GM19438 (cell line): ENCODE measurements around the gene ABHD16A.

Experiments
- ATAC-seq: cut with Tn5 transposase; IDR thresholded peaks from one replicate; pipeline ENCODE4 v1.9.1; 2021; ENCODE audit warnings: low read depth; ENCODE audit not compliant: unreplicated experiment

Gene ABHD16A

DNA sequence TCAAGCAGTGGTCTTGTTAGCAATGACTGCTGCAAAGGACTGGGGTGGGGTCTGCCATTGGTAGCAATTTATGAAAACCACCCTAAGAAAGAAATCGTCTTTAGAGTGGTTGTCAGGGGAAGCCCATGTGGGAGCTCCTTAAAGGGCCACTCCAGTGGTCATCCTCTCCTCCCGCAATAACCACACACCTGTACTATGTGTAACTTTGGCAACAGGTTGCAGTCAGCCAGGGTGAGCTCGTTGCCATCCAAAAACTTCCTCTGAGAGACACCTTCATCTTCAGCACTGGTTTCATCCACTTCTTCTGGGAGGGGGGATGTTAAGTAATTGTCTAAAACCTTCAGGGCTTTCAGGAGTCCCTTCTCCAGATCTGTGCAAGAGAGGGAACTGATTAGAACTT, 28.9 kb upstream of the ABHD16A start:
- ATAC-seq: no peak

DNA sequence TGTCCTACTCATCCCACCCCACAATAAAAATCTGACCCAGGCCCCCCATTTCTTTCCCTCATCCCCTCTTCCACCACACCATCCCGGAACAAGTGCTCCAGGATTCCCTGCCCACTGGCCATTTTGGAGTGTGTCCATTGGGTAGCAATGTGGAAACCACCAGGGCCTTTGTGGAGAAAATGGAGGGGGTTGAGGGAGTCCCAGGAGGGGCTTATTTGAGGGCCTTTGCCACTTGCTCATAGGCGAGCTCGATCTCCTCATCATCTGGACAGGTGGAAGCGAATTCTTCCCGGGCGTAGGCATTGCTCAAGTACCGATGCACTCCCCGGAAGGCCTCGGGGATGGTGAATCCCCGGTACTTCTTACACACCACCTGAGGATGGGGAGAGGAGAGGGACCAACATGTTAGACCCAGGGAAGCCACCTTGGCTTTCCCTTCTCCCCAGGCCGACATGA, 27.5 kb upstream of the ABHD16A start:
- no peak for ATAC-seq

DNA sequence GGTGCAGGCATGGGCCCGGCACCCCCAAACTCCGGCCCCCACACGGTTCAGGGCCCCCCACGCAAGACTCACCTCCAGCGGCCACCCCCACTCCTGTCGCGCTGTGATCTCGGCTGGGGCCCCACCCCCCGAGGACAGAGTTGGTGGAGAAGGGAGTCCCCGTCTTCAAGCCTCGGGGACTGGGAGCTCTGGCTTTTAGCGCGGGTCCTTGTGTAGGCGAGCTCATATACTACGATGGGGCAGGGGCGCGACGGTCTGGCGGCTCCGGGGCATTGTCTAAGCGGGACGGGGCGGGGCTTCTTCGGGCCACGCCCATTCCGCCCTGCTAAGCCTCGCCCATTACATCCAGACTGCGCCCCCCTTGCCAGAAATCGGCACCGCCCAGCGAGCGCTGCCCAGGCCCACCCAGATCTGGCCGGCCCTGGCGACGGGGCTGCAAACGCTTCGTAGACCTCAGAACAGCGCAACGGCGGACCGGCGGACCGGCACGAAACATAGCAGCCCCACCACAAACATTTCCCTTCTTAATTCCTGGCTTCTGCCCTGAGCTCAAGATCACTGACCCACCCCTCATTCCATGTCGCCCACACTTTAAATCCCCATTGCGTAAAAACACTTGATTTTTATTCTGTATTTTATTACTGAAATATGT, 27.0 kb upstream of the ABHD16A start:
- peak; percentile 33 for ATAC-seq

DNA sequence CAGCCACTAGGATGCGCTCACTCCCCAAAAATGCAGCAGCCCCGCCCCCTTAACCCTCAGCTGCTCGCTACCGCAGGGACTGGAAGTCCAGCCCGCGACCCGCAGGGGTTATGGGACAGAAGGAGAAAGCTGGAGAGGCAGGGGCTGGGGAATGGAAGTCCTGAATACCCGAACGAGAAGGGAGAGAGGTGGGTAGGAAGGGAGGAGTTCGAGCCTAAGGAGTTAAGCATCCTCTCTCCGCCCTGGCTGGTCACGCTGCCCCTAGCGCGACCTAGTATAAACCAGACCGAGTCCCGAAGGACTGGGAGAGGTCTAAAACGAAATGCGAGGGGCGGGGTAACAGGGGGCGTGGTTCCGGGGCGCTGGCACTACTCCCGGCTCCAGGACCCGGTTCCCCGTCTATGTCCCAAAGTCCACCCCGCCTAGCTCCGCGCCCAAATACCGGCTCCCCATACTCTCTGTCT, 26.4 kb upstream of the ABHD16A start:
- peak; percentile 48 for ATAC-seq

DNA sequence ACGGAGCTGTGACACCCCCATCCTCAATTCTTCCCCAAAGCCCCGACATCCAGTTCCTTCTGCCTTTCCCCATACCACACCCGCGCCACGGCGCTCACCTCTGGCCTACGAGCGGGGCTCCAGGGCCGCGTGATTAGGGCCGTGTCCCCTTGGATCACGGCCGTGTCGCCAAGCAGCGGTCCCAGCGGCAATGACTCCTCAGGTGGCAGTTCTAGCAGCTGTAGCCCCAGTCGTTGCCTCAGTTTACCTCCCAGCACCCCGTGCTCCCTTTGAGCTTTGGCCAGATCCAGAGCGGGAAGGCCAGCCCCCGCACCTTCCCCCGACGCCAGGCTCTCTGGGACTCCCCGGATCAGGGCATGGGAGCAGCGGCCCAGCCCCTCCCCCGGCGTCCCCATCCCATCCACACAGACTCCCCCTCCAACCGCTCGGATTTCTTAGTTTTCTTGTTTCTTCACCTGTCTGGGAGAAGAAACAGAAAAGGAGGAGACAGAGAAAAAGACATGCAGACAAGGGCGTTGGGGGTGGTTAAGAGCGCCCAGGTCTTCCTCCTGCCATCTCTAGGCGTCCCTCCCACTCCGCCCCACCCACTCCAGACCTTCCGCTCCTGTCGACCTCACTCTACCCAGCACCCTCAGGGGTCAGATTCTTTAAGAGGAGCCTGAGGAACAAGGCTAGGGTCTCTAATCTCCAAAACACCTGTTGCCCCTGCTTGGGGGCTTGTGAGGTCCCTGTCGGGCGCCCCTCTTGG, 25.8 kb upstream of the ABHD16A start, which contains the start of gene DDAH2:
Gene DDAH2, minus strand, starts transcription at position 533 of the 748 bp plus-strand sequence. Its CDS starts 138 bp downstream, at position 395.
- no peak for ATAC-seq

DNA sequence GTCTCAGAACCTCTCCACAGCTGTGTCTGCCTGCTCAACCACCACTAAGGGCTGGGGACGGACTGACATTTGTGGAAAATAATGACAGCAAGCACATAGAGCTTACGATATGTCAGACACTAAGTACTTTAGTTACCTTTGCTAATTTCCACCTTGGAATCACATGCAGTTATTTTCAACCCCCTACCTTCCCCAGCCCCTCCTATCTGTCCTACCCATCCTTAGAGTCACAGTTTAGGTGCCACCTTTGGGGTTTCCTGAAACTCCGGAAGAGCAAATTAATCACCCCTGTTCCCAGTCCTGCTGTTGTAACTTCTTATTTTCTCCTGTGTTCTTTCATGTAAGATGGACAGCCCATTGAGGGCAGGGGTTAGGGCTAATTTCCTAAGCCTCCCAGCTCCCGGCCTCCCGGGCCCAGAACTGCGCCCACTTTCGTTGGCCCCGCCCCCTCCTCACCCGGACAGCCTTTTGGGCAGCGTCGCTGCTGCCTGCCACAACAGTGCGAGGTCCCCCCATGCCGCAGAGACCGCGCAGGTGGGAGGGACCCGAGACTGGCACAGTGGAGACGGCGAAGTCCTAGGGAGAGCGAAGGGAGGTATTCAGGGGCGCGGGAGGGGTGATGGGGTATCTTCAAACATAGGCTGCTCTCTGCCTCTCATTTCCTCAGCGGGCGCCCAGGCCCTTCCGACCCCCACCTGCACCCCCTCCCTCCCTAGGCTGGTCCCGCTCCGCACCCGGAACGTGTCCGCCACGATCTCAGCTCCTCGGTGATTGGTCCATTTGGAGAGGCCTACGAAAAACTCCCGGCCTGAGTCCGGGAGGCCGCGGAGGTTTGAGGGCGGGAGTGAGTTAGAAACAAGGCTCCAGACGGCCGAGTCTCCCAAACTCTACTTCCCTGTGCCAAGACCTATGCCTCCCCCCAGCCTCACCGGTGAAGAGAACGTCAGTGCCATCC, 24.9 kb upstream of the ABHD16A start:
- ATAC-seq: no peak

DNA sequence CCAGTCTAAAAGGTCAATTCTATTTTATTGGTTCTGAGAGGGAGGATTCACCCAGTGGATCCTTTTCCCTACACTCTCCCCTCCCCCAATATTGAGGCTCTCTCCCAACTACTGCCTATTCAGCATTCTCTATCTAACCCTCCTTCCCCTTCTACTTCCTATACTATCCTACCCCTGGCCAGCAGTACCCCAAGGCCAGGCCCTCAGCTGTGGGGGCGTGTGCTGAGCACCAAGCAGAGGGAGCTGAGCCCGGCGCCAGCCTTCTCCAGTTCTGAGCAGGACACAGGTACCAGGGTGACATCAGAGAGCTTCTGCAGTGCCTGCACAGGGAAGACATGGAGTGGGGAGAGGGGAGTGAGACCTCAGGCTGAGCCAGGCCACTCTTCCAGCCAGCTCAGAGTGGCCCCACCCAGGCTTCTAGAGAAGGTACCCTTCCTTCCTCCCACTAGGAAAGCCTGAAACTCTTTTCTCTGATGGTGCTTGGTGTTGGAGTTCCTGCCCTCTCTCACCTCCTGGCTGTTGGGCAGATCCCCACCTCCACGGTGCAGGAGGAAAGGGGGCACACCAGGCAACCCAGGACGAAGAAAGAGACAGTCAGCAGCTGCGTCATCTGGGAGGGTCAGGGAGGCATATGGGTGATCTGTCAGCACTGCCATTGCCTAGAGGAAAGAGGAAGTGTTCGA, 24.1 kb upstream of the ABHD16A start:
- ATAC-seq: no peak

DNA sequence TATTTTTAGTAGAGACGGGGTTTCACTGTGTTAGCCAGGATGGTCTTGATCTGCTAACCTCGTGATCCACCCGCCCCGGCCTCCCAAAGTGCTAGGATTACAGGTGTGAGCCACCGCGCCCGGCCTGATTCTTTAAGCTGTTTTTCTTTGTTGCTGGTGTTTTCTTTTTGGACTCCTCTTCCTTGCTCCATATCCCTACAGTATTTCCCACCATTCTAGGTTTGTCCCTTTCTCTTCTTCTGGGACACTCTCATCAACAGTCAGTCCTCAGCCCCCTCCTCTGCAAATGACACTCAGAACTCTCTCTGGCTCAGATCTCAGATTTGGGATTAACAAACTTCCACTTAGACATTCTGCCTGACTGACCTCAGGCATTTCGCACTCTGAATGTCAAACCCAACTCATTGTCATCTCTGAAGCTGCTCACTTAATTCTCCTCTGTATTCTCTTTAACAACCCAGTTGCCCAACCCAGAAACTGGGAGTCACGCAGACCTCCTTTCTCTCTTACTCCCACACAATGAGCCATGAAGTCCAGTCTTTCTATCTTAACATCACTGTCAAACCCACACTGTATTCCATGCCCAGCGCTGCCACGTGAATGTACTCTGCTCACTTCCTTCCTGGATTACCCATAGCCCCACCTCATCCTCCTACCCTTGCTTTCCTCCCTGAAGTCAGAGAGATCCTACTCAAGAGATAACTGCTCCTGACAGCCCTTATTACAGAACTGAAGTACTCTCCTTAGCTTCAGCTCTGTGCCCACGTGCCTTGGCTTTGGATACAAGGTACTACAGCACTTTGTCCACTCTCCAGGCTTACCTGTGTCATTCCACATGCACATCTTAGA, 22.6 kb upstream of the ABHD16A start:
- no peak for ATAC-seq

DNA sequence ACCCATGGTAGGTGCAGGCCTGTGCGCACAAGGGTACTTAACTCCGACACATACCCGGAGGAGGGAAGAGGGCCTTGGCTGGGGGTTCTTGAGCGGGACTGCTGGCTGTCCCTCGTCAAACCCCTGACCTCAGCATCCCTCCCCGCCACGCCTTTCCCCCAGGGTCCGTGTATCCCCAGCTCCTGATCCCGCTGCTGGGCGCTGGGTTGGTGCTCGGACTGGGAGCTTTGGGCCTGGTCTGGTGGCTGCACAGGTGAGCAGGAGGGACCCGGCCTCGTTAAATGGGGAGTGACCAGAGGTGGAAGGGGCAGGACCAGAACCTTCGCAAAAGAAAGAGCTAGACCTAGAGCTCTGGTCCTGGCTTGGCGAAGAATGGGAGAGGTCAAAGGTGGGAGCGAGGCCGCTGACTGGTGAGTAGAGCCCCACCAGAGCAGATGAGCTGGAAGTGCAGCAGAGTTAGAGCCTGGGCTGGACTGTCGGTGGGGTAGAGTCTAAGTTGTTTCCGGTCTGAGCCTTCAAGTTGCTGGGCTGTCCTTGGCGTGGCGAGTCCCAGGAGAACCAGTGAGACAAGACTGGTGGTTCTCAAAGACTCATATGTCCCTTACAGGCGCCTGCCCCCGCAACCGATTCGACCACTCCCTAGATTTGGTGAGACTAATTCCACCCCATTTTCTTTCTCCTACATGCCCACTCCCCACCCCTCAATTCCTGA, 21.0 kb upstream of the ABHD16A start:
- ATAC-seq: no peak

DNA sequence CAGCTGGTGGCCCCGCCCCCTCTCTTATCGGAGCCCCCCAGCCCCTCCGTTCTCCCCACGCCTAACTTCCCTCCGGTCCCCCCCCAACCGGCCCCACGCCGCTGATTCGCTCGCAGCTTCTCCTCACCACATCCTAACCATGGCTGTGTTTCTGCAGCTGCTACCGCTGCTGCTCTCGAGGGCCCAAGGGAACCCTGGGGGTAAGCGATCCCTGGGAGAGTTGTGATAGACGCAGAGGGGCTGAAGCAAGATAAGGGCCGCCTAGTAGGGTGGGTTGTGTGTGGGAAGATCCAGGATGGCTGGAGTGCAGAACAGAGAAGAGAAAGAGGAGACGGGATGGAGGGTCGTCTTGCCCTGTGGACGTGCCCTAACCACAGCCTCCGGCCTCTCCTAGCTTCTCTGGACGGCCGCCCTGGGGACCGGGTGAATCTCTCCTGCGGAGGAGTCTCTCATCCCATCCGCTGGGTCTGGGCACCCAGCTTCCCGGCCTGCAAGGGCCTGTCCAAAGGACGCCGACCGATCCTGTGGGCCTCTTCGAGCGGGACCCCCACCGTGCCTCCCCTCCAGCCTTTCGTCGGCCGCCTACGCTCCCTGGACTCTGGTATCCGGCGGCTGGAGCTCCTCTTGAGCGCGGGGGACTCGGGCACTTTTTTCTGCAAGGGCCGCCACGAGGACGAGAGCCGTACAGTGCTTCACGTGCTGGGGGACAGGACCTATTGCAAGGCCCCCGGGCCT, 20.3 kb upstream of the ABHD16A start, which contains the start of gene MPIG6B:
Gene MPIG6B, plus strand, starts transcription at position 129 of the 735 bp plus-strand sequence. Its CDS starts 11 bp downstream, at position 140.
- ATAC-seq: no peak

DNA sequence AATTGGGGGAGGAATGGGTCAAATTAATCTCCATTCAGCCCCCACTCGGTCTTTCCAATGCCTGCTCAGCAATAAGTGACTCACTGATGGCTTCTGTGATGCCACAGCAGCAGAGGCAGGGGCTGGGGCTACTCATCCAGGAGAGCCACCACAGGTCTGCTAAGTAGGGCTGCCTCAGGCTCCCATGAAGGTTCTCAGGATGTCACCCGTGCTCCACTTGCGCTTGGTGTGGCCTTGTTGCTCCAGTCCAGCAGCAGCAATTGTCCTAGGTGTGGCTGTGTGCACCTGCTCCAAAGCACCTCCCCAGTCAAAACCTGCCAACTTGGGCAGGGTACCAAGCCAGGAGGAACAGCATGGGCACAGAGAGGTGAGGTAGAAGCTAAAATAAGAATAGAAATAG, 19.0 kb upstream of the ABHD16A start:
- ATAC-seq: no peak

DNA sequence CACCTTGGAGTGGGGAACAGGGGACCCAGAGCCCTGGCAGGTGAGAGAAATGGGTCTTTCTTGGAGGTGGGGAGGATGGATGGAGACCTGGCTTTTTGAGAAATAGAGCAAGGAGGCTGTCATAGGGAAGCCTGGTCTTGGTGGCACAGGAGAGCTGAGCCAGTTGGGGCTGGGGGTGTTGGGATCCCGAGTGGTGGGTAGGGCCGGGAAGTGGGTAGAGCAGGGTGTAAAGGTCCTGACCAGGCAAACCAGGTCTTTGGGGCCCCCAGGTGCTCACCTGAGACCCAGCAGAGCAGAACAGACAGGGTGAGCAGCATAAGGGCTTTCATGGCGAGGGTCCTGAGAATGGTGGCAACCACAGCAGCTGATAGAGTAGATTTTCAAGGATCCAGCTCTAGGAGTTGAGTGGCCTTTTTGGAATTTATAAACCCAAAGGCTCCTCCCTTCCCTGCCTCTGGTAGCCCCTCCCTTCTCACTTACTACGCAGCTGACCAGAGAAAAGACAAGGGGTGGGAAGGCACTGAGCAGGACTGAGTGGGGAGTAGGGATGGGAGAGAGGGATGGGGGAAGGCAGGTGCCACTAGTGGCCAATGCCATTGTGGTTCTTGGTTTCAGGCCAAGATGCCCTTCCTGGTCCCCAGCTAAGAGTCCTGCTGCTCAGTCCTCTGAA, 18.4 kb upstream of the ABHD16A start, which contains the start of gene LY6G6C:
Gene LY6G6C, minus strand, starts transcription at position 396 of the 670 bp plus-strand sequence. Its CDS starts 67 bp downstream, at position 329.
- ATAC-seq: no peak

DNA sequence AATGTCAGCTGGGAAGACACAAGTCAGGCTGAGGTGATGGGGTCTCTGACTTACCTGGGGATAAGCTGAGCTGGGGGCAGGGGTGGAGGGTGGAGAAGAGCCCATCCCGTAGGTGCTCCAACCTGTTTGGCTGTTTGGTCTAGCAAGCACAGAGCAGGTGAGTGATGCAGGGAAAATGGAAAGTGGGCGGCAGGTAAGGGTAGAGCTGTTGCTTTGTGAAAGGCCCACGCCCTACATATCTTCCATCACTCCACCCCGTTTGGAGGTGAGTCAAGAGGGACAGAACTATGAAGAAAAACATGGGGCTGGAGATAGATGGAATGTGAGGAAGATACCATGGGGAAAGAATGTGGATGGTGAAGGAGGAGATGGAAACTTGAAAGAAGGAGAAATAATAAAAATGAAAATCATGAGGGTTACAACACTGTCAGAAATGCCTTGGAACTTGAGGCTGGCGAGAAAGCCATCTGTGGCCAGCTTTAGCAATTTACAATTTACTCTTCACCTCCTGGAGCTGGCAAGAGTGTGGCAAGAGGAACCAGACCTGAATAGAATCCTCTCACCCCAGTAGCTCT, 17.2 kb upstream of the ABHD16A start:
- ATAC-seq: no peak

DNA sequence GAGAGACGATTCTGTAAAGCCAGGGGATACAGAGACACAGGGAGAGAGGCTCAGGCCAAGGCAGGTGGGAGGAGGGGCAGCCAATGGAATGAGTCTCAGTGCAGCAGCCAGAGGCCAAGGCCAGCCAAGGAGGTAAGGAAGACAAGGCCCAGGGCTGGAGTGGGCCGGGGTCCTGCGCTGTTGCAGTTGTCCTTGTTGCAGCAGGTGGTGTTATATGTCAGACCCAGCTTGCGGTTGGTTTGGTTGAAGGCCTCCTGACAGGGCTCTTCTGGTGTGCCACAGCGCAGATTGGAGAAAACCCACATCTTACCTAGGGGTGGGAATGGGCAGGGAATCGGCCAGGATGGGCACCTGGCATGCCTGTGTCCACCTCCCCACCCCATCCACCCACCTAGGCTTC, 15.9 kb upstream of the ABHD16A start:
- ATAC-seq: no peak

DNA sequence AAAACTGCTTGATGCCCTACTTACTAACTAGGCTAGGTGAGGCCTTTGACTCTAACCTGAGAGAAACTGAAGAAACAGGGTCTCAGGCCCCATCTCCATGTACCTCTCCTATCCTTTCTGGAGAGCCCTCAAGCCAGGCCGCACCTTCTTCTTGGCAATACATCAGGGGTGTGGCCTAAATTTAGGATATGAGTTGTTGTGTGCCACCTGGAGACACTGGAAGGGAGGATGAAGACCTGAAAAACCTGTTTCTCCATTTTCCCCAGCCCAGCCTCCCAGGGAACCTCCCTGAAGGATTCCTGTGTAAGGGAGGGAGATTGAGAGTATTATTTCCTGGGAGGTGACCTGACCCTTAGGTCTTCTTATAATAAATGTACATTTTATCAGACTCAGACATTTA, 15.1 kb upstream of the ABHD16A start:
- ATAC-seq: no peak

DNA sequence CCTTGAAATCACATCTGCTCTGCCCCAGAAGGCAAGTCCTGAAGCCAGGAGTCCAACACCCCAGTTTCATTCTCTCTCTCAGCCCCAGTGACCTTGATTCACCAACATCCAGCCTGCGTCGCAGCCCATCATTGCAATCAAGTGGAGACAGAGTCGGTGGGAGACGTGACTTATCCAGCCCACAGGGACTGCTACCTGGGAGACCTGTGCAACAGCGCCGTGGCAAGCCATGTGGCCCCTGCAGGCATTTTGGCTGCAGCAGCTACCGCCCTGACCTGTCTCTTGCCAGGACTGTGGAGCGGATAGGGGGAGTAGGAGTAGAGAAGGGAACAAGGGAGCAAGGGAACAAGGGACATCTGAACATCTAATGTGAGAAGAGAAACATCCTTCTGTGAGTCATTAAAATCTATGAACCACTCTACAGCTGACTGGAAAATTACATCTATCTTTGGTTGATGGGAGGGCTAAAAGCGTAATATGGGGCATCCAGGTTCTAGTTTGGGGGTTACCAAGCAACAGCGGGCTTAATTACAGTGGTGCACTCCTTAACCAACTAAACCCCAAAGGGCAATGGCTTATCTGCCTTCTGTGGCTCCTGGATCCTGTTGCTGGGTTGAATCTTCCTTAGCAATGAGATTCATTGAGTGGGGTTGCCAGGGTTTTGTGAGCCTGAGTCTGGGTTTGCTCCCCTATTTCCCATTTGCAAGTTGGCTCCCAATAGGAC, 14.5 kb upstream of the ABHD16A start:
- ATAC-seq: no peak
